DOHH2 (cell line): ENCODE data around the gene TECR.

Experiments
- CTCF ChIP-seq: fragments of 200-600 bp; sonication (generic); IDR thresholded peaks from one replicate; pipeline ENCODE4 v1.5.1; 2014; ENCODE audit warnings: antibody characterized with exemption, mild to moderate bottlenecking, low read depth, low read length; ENCODE audit not compliant: poor library complexity, severe bottlenecking
- EZH2phosphoT487 ChIP-seq: fragments of 200-600 bp; sonication (generic); IDR thresholded peaks from 2 replicates; pipeline ENCODE4 v1.6.1; 2017; ENCODE audit warnings: borderline replicate concordance, mild to moderate bottlenecking, antibody characterized with exemption, low read length, moderate library complexity, mixed read lengths

DNA sequence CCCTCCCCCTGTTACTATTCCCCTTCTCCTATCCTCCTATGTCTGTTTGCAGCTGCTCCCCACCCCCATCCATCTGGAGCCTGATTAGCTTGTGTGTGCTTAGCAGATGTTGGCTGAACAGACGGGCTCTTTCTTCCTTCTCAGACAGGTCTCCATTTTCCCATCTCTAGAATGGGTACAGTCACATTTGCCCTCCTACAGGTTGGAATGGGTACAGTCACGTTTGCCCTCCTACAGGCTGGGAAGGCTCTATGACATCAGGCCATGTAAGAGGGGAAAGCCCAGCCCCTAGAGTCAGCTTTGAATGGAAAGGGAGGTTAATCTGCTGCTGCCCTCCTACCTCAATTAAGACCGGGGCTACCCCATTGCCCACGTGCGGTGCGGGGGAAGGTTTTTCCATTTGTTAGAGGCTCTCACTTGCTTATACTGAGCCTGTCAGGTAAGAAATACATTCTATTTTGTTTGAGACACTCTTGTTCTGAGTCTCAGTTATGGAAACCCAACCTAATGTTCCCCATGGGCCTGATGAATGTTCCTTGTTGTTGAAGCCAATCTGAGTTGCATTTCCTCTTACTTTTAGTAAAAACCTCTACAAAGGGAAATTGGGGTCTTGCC is 51.3 kb downstream of the TECR start:
- no peak for TF ChIP-seq CTCF
- TF ChIP-seq EZH2phosphoT487 = no peak
